GM21528 (cell line): Measurements from ENCODE around the gene CD300LF.

ENCODE experiments used
- ATAC-seq: cut with Tn5 transposase; IDR thresholded peaks from one replicate; pipeline ENCODE4 v1.9.1; 2021; ENCODE audit warnings: mild to moderate bottlenecking, moderate library complexity; ENCODE audit not compliant: unreplicated experiment, low FRiP score

CD300LF gene

GRCh38 chr17:74697515-74697914 lies 15.2 kb downstream of the CD300LF start:
- ATAC-seq = no peak

GRCh38 chr17:74695629-74696028 lies 17.1 kb downstream of the CD300LF start:
- ATAC-seq = no peak

GRCh38 chr17:74694081-74694480 lies 18.6 kb downstream of the CD300LF start:
- ATAC-seq = no peak

GRCh38 chr17:74691151-74691550 lies 21.6 kb downstream of the CD300LF start:
- no peak for ATAC-seq

GRCh38 chr17:74690409-74690825 lies 22.3 kb downstream of the CD300LF start:
- ATAC-seq = no peak

- ATAC-seq = no peak
These were observed 24.8 kb downstream of the CD300LF start for GRCh38 chr17:74687886-74688285.

GRCh38 chr17:74686761-74687160 lies 26.0 kb downstream of the CD300LF start:
- ATAC-seq = no peak

- ATAC-seq = no peak
These were observed 30.1 kb downstream of the CD300LF start for GRCh38 chr17:74682471-74683190.

- no peak for ATAC-seq
These were observed 30.7 kb downstream of the CD300LF start for GRCh38 chr17:74682028-74682427.

- ATAC-seq = no peak
These were observed 31.8 kb downstream of the CD300LF start for GRCh38 chr17:74680941-74681340.

- no peak for ATAC-seq
These were observed 32.5 kb downstream of the CD300LF start for GRCh38 chr17:74680213-74680612.

- no peak for ATAC-seq
These were observed 33.3 kb downstream of the CD300LF start for GRCh38 chr17:74679374-74679773.

GRCh38 chr17:74678541-74678940 lies 34.2 kb downstream of the CD300LF start:
- no peak for ATAC-seq

- ATAC-seq = no peak
These were observed 34.9 kb downstream of the CD300LF start for GRCh38 chr17:74677558-74678466.

GRCh38 chr17:74671031-74671771 lies 41.5 kb downstream of the CD300LF start:
- ATAC-seq = no peak

GRCh38 chr17:74670329-74670728 lies 42.4 kb downstream of the CD300LF start:
- ATAC-seq = no peak

- no peak for ATAC-seq
These were observed 49.2 kb downstream of the CD300LF start for GRCh38 chr17:74663561-74663960.

GRCh38 chr17:74659889-74660288 lies 52.8 kb downstream of the CD300LF start:
- no peak for ATAC-seq

- ATAC-seq = no peak
These were observed 54.1 kb downstream of the CD300LF start for GRCh38 chr17:74658620-74659019.

- ATAC-seq = no peak
These were observed 58.0 kb downstream of the CD300LF start for GRCh38 chr17:74654742-74655141.

- no peak for ATAC-seq
These were observed 60.7 kb downstream of the CD300LF start for GRCh38 chr17:74652020-74652419.
